ENCODE data around the gene LILRB5. TPM values are rescaled to one million over a fixed set of nuclear protein-coding genes. Genes with fewer than 3 reads are reported as not detected.
"Not testable (repeated sequence)": the region's sequence is repeated elsewhere in the genome, so short reads cannot be mapped to it uniquely, and the experiment has no call there.

The LILRB5 gene
- total RNA-seq, 1 donor from 2014 or later, result not detected

GRCh38 chr19:54298357-54299125 is 41.5 kb upstream of the LILRB5 start:
- DNase-seq (ENCODE audit: low spot score), result no peak
- no peak overlapping the region for H3K27ac Mint-ChIP-seq (ENCODE audit: unreplicated experiment)
- peaks cover 11% of the 10 kb centered on the region for H3K27me3 Mint-ChIP-seq (ENCODE audit: low read depth)
- H3K36me3 Mint-ChIP-seq (ENCODE audit: low read depth), result no peaks in the 10 kb centered on the region
- no peak overlapping the region for H3K4me3 Mint-ChIP-seq (ENCODE audit: unreplicated experiment)
- H3K4me1 Mint-ChIP-seq (ENCODE audit: low read depth), result no peaks in the 10 kb centered on the region
- TF ChIP-seq, protein P1, sequence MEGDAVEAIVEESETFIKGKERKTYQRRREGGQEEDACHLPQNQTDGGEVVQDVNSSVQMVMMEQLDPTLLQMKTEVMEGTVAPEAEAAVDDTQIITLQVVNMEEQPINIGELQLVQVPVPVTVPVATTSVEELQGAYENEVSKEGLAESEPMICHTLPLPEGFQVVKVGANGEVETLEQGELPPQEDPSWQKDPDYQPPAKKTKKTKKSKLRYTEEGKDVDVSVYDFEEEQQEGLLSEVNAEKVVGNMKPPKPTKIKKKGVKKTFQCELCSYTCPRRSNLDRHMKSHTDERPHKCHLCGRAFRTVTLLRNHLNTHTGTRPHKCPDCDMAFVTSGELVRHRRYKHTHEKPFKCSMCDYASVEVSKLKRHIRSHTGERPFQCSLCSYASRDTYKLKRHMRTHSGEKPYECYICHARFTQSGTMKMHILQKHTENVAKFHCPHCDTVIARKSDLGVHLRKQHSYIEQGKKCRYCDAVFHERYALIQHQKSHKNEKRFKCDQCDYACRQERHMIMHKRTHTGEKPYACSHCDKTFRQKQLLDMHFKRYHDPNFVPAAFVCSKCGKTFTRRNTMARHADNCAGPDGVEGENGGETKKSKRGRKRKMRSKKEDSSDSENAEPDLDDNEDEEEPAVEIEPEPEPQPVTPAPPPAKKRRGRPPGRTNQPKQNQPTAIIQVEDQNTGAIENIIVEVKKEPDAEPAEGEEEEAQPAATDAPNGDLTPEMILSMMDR (IDR thresholded peaks at IDR 0.05), result no peak
- peaks cover 10% of the 10 kb centered on the region for H3K9me3 Mint-ChIP-seq (ENCODE audit: low read depth)

GRCh38 chr19:54297759-54298305 is 40.8 kb upstream of the LILRB5 start:
- Mint-ChIP-seq H3K27me3 (ENCODE audit: low read depth) (peaks cover 16% of the 10 kb centered on the region), H3K4me1 (ENCODE audit: low read depth) (no peaks in the 10 kb centered on the region), H3K27ac (ENCODE audit: unreplicated experiment) (no peak overlapping the region), H3K36me3 (ENCODE audit: low read depth) (no peaks in the 10 kb centered on the region), H3K4me3 (ENCODE audit: unreplicated experiment) (no peak overlapping the region), H3K9me3 (ENCODE audit: low read depth) (peaks cover 14% of the 10 kb centered on the region)
- TF ChIP-seq, protein P1 (IDR thresholded peaks at IDR 0.05), result no peak
- DNase-seq (ENCODE audit: low spot score), result no peak

- Mint-ChIP-seq H3K27me3 (ENCODE audit: low read depth) (peaks cover 7% of the 10 kb centered on the region), H3K27ac (ENCODE audit: unreplicated experiment) (no peak overlapping the region), H3K4me3 (ENCODE audit: unreplicated experiment) (no peak overlapping the region), H3K4me1 (ENCODE audit: low read depth) (no peaks in the 10 kb centered on the region), H3K36me3 (ENCODE audit: low read depth) (no peaks in the 10 kb centered on the region), H3K9me3 (ENCODE audit: low read depth) (peaks cover 14% of the 10 kb centered on the region)
- TF ChIP-seq, protein P1 (IDR thresholded peaks at IDR 0.05), result no peak
- no peak for DNase-seq (ENCODE audit: low spot score)
Observed at GRCh38 chr19:54294539-54294938, 37.5 kb upstream of the LILRB5 start.

- not testable (repeated sequence) for H3K36me3 Mint-ChIP-seq (ENCODE audit: low read depth); H3K4me3 Mint-ChIP-seq (ENCODE audit: unreplicated experiment); DNase-seq (ENCODE audit: low spot score); H3K27me3 Mint-ChIP-seq (ENCODE audit: low read depth); H3K27ac Mint-ChIP-seq (ENCODE audit: unreplicated experiment); H3K4me1 Mint-ChIP-seq (ENCODE audit: low read depth)
- H3K9me3 Mint-ChIP-seq (ENCODE audit: low read depth), result peaks cover 11% of the 10 kb centered on the region
Observed at GRCh38 chr19:54289160-54289559, 32.1 kb upstream of the LILRB5 start.

GRCh38 chr19:54287456-54287855 is 30.4 kb upstream of the LILRB5 start:
- H3K36me3 Mint-ChIP-seq (ENCODE audit: low read depth), result no peaks in the 10 kb centered on the region
- TF ChIP-seq, protein P1 (IDR thresholded peaks at IDR 0.05), result no peak
- H3K4me3 Mint-ChIP-seq (ENCODE audit: unreplicated experiment), result no peak overlapping the region
- DNase-seq (ENCODE audit: low spot score), result no peak
- peaks cover 5% of the 10 kb centered on the region for H3K27me3 Mint-ChIP-seq (ENCODE audit: low read depth)
- H3K9me3 Mint-ChIP-seq (ENCODE audit: low read depth), result no peaks in the 10 kb centered on the region
- H3K4me1 Mint-ChIP-seq (ENCODE audit: low read depth), result no peaks in the 10 kb centered on the region
- no peak overlapping the region for H3K27ac Mint-ChIP-seq (ENCODE audit: unreplicated experiment)

- not testable (repeated sequence) for H3K9me3 Mint-ChIP-seq (ENCODE audit: low read depth); H3K4me3 Mint-ChIP-seq (ENCODE audit: unreplicated experiment); DNase-seq (ENCODE audit: low spot score); H3K27ac Mint-ChIP-seq (ENCODE audit: unreplicated experiment); H3K4me1 Mint-ChIP-seq (ENCODE audit: low read depth); H3K36me3 Mint-ChIP-seq (ENCODE audit: low read depth); H3K27me3 Mint-ChIP-seq (ENCODE audit: low read depth)
Observed at GRCh38 chr19:54286283-54286682, 29.2 kb upstream of the LILRB5 start.

DNA sequence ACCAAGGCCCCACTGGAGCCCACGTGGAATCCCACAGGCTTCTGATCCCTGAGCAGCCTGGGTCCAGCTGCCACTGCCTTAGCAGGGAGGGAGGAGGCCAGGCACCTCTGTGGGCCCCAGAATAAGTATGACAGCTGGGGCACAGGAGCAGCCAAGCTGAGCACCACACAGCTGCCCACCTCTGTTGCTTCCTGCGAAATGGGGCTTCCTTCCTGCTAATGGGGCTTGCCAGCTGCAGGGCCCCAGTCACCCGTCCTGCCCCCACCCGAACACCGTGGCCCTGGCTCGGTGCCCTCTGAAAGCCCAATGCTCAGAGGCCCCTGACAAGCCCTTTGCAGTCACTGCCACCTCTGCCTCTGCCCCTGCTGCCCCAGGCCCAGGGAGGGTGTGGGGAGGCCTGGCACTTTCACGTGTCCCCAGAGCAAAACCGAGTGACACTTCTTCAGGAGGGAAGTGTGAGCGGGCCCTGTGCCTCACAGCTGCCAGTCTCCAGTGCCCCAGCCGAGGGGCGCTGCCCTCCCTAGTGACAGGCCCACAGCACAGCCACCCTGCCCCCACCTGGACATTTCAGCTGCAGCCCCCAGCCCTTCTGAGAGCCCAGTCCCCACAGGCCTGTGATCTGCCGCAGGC is 28.5 kb upstream of the LILRB5 start:
- H3K36me3 Mint-ChIP-seq (ENCODE audit: low read depth); H3K4me3 Mint-ChIP-seq (ENCODE audit: unreplicated experiment); H3K4me1 Mint-ChIP-seq (ENCODE audit: low read depth); H3K27me3 Mint-ChIP-seq (ENCODE audit: low read depth); H3K9me3 Mint-ChIP-seq (ENCODE audit: low read depth); DNase-seq (ENCODE audit: low spot score); H3K27ac Mint-ChIP-seq (ENCODE audit: unreplicated experiment): not testable (repeated sequence)

Measured in chondrocyte (in vitro differentiated cells).